Astrocyte (in vitro differentiated cells and primary cell): ENCODE results near the gene PRODH2.

Source experiments
- CTCF ChIP-seq: IDR thresholded peaks from 2 replicates; pipeline ENCODE4 v1.5.1; 2011; ENCODE audit warnings: low read depth, mild to moderate bottlenecking, inconsistent platforms, low read length, moderate library complexity; ENCODE audit not compliant: insufficient read depth
- EZH2 ChIP-seq: IDR thresholded peaks from 2 replicates; pipeline ENCODE4 v1.6.1; 2012; ENCODE audit warnings: mild to moderate bottlenecking, low read length, inconsistent platforms; ENCODE audit not compliant: insufficient read depth

DNA sequence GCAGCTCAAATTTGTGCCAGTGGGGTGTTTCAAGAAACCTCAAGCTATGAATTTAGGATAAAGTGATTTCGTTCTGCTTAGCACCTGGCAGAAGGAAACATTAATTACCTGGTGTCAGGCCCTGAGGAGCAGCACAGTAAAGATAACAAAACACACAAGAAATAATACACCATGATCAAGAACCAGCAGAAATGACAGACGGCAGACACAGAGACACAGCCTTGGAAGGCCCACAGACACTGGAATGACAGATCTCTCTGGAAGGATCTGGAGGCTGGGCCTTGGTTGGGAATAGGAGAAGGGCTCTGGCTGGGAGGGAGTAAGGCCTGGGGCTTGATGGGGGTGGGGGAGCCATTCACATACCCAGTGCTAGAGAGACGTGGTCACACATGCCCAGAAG lies 10.8 kb downstream of the PRODH2 start:
- TF ChIP-seq CTCF (no peak), EZH2 (no peak)
